ENCODE data around the gene INS. TPM values are rescaled to one million over a fixed set of nuclear protein-coding genes. Genes with fewer than 3 reads are reported as not detected.

The INS gene
- total and polyA plus RNA-seq, 2 of the 13 experiments (the other 11 are each of a cell fraction or from before 2014, with no cell fraction given): not detected

DNA sequence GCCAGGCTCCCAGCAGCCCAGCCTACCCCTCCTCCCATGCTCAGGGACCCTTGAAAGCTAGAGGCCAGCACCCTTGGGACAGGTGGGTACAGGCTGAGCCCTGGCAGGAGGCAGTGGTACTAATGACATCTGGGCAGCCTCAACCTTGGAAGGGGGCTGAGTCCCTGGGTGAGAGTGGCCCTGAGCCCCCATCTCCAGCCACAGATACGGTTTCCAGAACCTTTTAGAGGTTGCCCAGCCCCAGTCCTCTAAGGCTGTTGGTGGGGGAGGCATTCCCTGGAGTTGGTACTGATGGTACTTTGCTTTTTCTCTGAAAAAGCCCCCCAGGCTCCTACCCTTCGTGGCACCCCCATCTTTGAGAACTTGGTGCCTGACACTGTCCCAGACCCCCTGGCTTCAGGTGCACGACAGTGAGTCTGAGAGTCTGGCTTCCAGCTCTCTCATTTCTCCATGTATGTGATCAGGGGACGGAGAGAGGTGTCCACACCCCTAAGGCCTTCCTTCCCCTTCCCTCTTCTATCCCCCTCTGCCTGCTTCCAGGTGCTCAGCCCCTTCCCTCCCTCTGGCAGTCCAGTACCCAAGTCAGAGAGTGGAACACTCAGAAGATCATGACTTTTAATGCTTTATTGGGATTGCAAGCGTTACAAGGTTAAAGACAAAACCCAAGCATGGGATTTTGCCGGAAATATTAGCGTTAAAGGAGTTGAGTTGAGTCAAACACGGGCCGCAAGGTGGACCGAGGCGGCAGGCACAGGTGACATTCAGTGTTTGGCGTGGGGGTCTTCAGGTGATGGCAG, 32.3 kb downstream of the INS start (continued):
- TF ChIP-seq POLR2AphosphoS2 (IDR thresholded peaks at IDR 0.05; ENCODE audit: low read depth, low read length) (no peak), ZFY (CRISPR knock-in tag; IDR thresholded peaks at IDR 0.05) (peak; percentile 13; the same call in 1 of the 2 replicates), ZNF446 (CRISPR knock-in tag; IDR thresholded peaks at IDR 0.05) (peak; percentile 63; the same call in 1 of the 2 replicates), GMEB1 (CRISPR knock-in tag; IDR thresholded peaks at IDR 0.05; ENCODE audit: borderline replicate concordance) (peak; percentile 12; the same call in 1 of the 2 replicates), PBX3 (CRISPR knock-in tag; IDR thresholded peaks at IDR 0.05; ENCODE audit: borderline replicate concordance) (no peak), ZSCAN12 (CRISPR knock-in tag; IDR thresholded peaks at IDR 0.05) (0 out of 2 replicates have a peak, but pooled peaks have one; percentile 6), GATA4 (IDR thresholded peaks at IDR 0.05; ENCODE audit: borderline replicate concordance, low read depth) (no peak), ARID2 (CRISPR knock-in tag; IDR thresholded peaks at IDR 0.05; ENCODE audit: borderline replicate concordance) (peak; percentile 59; the same call in 1 of the 2 replicates), ZNF790 (CRISPR knock-in tag; IDR thresholded peaks at IDR 0.05; ENCODE audit: borderline replicate concordance) (0 out of 2 replicates have a peak, but pooled peaks have one; percentile 71), TRIM24 (CRISPR knock-in tag; IDR thresholded peaks at IDR 0.05) (no peak), PTBP1 (IDR thresholded peaks at IDR 0.05; ENCODE audit: low read depth, low read length, poor library complexity, severe bottlenecking) (no peak), HMGXB3 (CRISPR knock-in tag; IDR thresholded peaks at IDR 0.05; ENCODE audit: borderline replicate concordance) (no peak), GABPB1 (CRISPR knock-in tag; IDR thresholded peaks at IDR 0.05) (0 out of 2 replicates have a peak, but pooled peaks have one; percentile 8), ZNF367 (CRISPR knock-in tag; IDR thresholded peaks at IDR 0.05; ENCODE audit: borderline replicate concordance) (no peak), ZBTB26 (CRISPR knock-in tag; IDR thresholded peaks at IDR 0.05; ENCODE audit: borderline replicate concordance) (no peak; the same call in 1 of the 2 replicates), ZNF292 (CRISPR knock-in tag; IDR thresholded peaks at IDR 0.05; ENCODE audit: borderline replicate concordance, low read depth) (no peak), ZNF335 (CRISPR knock-in tag; IDR thresholded peaks at IDR 0.05) (peak; percentile 69; the same call in 1 of the 2 replicates)
- TF ChIP-seq, protein P1, sequence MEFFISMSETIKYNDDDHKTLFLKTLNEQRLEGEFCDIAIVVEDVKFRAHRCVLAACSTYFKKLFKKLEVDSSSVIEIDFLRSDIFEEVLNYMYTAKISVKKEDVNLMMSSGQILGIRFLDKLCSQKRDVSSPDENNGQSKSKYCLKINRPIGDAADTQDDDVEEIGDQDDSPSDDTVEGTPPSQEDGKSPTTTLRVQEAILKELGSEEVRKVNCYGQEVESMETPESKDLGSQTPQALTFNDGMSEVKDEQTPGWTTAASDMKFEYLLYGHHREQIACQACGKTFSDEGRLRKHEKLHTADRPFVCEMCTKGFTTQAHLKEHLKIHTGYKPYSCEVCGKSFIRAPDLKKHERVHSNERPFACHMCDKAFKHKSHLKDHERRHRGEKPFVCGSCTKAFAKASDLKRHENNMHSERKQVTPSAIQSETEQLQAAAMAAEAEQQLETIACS (CRISPR knock-in tag; IDR thresholded peaks at IDR 0.05): no peak

All from HepG2 (cell line).